Measurements from ENCODE around the gene PLCH2.
"Not testable (repeated sequence)": the region's sequence is repeated elsewhere in the genome, so short reads cannot be mapped to it uniquely, and the experiment has no call there.

Gene PLCH2

GRCh38 chr1:2443277-2444137, 32.6 kb upstream of the PLCH2 start:
- no peak for DNase-seq (ENCODE audit: low spot score)

GRCh38 chr1:2444138-2444591, 31.9 kb upstream of the PLCH2 start:
- no peak for DNase-seq (ENCODE audit: low spot score)

DNA sequence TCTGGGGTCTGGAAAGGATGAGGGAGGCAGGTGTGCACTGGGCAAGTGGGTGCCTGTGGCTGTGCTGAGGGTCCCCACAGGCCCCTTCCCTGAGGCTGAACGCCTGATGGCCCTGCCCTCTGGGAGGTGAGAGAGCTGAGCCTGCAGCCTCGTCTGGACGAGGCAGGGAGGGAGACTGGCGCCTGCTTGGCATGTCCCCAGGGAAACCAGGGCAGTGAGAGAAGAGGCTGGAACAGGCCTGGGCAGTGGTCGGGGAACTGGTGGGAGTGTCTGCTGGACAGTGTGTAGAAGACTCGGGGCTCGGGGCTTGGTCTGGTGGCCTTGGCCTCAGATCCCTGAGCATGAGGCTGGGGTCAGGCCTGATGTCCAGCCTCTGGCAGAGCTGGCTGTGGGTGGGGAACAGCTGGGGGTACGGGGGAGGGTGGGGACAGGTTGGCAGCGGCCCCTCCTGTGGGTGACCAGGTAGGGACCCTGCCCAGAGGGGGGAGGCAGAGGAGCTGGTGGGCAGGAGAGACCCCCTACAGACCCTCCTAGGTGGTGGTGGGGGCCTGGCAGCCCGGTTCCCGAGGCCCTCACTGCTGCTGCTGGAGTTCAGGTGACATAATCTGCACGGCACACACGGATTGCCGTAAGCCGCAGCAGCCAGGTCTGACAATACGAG, 30.8 kb upstream of the PLCH2 start:
- DNase-seq (ENCODE audit: low spot score), result no peak

DNA sequence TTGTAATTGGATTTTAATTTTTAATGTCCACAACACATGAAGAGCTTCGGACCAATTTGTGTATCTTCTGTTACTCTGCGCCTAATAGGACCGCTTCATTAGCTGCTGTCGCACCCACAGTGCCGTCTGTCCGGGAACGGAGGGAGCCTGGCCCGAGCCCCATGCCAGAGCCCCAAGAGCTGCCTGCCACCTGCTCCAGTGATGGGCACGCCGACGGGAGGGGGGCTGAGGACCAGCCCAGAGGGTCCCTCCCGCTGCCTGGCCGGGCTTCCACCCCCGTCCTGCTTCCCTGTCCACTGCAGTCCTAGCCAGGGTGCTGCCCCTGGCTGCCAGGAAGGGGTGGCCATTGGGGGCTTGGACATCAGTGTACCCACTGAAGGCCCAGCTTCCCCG, 30.3 kb upstream of the PLCH2 start:
- no peak for DNase-seq (ENCODE audit: low spot score)

DNA sequence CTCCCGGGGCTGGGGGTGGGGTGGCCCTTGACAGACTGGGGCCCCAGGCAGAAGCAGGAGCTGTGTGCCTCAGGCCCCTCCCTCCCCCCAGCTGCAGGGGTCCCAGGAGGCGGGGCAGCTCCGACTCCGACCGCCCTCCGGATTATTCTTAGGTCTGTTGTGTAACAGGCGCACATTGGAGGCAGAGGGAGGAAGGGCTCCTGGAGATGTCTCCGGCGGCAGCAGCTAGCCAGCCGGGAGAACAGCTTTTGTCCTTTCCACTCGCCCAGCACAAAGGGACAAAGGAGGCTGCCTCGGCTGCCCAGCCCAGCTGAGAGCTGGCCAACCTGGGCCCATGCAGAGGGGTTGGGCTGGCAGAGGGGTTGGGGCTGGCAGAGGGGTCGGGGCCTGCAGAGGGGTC, 29.7 kb upstream of the PLCH2 start:
- peak; percentile 68 for DNase-seq (ENCODE audit: low spot score)

DNA sequence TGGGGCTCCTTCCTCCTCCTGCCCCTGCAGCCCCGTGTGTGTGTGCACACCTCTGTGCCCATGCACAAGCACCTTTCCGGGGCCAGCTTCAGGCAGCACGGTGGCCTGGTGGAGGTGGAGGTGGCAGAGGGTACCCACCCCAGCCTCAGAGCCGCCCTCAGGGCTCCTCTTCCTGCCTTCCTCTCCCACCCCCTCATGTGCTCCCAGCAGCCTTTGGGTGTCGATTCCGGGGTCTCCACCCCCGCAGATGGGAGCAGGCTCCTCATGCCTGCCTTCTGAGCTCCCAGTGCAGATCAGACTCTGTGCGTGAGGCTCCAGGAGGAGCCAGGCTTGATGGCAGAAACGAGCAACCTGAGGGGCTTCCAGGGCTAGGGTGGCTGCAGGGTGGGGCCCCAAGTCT, 29.2 kb upstream of the PLCH2 start:
- no peak for DNase-seq (ENCODE audit: low spot score)

- no peak for DNase-seq (ENCODE audit: low spot score)
These were observed 28.6 kb upstream of the PLCH2 start for GRCh38 chr1:2447276-2448097.

GRCh38 chr1:2448098-2448445, 28.0 kb upstream of the PLCH2 start:
- DNase-seq (ENCODE audit: low spot score), result no peak

DNA sequence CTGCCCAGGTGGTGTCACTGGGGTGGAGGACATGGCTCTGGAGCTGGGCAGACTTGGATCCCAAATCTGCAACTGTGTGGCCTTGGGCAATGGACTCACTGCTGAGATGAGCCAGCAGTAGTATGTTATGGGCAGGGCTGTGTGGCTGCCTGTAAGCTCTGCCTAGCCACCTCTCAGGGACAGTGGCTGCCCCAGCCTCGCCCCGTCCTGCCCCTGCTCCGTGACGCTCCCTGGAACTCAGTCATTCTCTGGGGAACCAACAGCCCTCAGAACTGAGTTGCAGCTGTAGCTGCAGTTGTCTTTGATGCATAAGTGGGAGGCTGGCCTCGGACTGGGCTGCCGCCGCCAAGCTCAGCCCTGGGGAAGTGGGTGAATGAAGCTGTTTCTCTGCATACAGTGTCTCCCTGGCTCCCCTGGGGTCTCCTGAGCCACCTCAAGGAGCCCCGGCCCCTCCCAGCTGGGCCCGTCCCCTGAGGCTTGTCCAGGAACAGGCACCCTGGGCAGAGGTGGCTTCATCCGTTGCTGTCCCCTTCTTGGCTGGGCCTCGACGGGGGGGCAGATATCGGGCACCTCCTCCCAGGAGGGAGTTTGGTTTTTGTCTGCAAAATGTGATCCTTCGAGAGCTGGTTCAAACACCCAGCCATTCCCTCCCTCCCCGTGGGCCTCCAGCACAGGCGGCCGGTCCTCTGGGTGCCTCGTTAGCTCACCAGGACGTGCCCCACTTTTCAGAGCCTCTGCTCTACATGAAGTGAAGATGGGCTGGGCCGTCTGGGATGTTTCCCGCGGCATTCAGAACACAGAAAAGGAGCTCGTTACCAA, 26.2 kb upstream of the PLCH2 start:
- DNase-seq (ENCODE audit: low spot score), result no peak

- no peak for DNase-seq (ENCODE audit: low spot score)
These were observed 24.3 kb upstream of the PLCH2 start for GRCh38 chr1:2451741-2452140.

DNA sequence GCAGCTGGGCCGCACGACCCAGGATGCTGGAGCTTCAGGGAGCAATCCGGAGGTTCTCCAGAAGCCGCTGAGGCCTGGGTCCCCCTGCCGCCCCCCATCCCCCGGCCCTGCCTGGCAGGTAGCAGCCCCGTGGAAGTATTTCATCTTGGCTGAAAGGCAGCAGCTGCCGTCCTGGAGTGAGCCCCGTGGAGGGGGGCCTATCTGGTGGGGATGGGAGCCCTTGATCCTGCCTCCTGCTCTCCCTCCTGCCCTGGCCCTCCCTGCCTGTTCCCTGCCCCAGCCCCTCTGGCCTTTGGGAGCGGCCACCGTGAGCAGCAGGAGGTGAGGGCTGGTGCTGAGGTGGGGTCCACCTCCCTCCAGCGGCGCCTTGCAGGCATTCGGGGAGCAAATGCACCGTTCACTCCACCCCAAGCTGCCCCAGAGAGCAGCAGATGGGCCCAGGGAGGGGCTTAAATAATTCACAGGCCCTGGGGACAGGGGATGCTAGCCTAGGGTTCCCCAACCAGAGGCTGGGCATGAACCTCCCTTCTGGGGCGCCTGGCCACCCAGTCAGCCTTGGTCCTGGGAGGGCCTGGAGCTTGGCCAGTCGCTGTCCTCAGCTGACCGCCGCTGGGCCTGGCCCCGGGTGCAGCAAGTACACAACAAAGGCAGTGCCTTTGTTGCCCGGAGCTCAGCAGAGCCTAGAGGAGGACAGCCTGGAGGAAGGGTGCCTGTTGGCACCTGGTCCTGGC, 23.7 kb upstream of the PLCH2 start:
- no peak for DNase-seq (ENCODE audit: low spot score)

DNA sequence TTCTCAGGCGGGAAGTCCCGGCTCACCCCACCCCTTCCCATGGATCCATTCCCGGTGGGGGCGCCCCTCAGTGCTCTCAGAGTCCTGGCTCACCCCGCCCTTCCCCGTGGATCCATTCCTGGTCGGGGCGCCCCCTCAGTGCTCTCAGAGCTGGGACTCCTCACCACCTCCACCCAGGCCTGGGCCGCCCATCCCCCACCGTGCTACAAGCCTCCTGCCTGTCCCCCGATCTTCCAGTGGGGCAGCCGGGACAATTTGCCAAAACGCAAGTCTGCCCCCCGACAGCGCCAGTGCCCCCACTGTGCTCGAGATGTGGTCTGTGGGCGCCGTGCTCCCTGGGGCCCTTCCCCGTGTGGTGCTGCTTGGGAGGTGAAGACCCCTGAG, 23.2 kb upstream of the PLCH2 start:
- no peak for DNase-seq (ENCODE audit: low spot score)

GRCh38 chr1:2454227-2454626, 21.9 kb upstream of the PLCH2 start:
- DNase-seq (ENCODE audit: low spot score), result no peak

GRCh38 chr1:2455757-2456156, 20.3 kb upstream of the PLCH2 start:
- no peak for DNase-seq (ENCODE audit: low spot score)

DNA sequence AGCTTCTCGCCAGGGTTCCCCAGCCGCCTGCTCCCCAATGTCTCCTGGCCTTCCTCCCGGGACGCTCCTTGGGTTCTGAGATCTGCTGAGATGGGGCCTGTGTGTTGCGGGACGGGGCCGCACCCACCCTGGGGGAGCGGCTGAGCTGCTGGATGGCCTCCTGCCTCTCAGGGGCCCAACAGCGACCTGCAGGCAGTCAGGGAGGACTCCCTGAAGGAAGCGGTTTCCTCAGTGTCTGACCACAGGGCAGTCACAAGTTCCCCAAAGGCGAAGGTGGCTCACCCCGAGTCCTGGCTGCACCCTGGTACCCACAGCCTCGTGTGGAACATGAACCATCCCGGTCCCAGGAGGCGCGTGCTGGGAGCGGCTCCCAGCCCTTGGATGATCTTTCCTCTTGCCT, 18.6 kb upstream of the PLCH2 start:
- no peak for DNase-seq (ENCODE audit: low spot score)

GRCh38 chr1:2458687-2459086, 17.4 kb upstream of the PLCH2 start:
- DNase-seq (ENCODE audit: low spot score), result no peak

DNA sequence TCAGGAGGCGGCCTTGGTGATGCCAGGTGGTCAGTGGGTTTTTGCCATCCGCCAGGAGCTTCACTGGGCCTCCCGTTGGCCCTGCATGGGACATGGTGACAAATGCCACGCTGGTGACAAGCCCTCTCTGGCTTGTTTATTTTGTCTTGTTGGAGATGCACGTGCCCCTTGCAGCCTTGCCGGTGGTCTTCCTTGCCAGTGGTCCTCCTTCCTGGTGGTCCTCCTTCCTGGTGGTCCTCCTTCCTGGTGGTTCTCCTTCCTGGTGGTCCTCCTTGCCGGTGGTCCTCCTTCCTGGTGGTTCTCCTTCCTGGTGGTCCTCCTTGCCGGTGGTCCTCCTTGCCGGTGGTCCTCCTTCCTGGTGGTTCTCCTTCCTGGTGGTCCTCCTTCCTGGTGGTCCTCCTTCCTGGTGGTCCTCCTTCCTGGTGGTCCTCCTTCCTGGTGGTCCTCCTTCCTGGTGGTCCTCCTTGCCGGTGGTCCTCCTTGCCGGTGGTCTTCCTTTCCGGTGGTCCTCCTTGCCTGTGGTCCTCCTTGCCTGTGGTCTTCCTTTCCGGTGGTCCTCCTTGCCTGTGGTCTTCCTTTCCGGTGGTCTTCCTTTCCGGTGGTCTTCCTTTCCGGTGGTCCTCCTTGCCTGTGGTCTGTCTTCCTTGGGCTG, 16.9 kb upstream of the PLCH2 start:
- not testable (repeated sequence) for DNase-seq (ENCODE audit: low spot score)

GRCh38 chr1:2459757-2460156, 16.3 kb upstream of the PLCH2 start:
- DNase-seq (ENCODE audit: low spot score), result peak; percentile 89

DNA sequence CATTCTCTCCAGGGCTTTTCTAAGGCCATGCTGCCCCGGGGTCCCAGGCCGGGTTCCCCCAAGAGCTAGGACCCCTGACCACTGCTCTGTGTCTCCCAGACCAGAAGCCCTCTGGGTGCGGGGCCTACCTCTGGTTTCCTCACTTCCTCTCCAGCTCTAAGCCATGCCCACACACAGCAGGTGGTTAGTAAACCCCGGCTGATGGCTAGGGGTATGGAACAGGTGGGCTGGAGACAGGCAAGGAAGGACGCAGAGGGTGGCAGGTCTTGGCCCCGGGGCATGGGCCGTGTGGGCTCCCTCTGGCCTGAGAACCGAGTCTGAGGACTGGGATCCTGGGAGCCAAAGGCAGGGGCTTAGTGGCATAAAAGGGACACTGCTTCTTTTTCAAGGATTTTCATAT, 15.9 kb upstream of the PLCH2 start:
- no peak for DNase-seq (ENCODE audit: low spot score)

GRCh38 chr1:2460996-2461751, 14.9 kb upstream of the PLCH2 start:
- DNase-seq (ENCODE audit: low spot score), result peak; percentile 84
